Measurements from ENCODE around the gene COL18A1.

COL18A1 gene

GRCh38 chr21:45547545-45547900 is 142.6 kb downstream of the COL18A1 start:
- no peak for DNase-seq (ENCODE audit: low read depth)

GRCh38 chr21:45548711-45549491 is 143.9 kb downstream of the COL18A1 start:
- no peak for DNase-seq (ENCODE audit: low read depth)

GRCh38 chr21:45549626-45550463 is 144.9 kb downstream of the COL18A1 start:
- DNase-seq (ENCODE audit: low read depth) = no peak

- no peak for DNase-seq (ENCODE audit: low read depth)
These were observed 145.7 kb downstream of the COL18A1 start for GRCh38 chr21:45550522-45551210.

GRCh38 chr21:45551316-45551715 is 146.4 kb downstream of the COL18A1 start:
- peak; percentile 36 for DNase-seq (ENCODE audit: low read depth)

GRCh38 chr21:45551783-45552695 is 147.1 kb downstream of the COL18A1 start:
- DNase-seq (ENCODE audit: low read depth) = no peak

- no peak for DNase-seq (ENCODE audit: low read depth)
These were observed 147.9 kb downstream of the COL18A1 start for GRCh38 chr21:45552696-45553391.

- DNase-seq (ENCODE audit: low read depth) = peak; percentile 68
These were observed 149.7 kb downstream of the COL18A1 start for GRCh38 chr21:45554477-45555175.

GRCh38 chr21:45555251-45555556 is 150.2 kb downstream of the COL18A1 start:
- no peak for DNase-seq (ENCODE audit: low read depth)

GRCh38 chr21:45555557-45556301 is 150.8 kb downstream of the COL18A1 start:
- DNase-seq (ENCODE audit: low read depth) = peak; percentile 26

- DNase-seq (ENCODE audit: low read depth) = no peak
These were observed 151.3 kb downstream of the COL18A1 start for GRCh38 chr21:45556302-45556644.

GRCh38 chr21:45556645-45557615 is 152.0 kb downstream of the COL18A1 start:
- no peak for DNase-seq (ENCODE audit: low read depth)

- no peak for DNase-seq (ENCODE audit: low read depth)
These were observed 152.7 kb downstream of the COL18A1 start for GRCh38 chr21:45557616-45558043.

GRCh38 chr21:45558044-45558721 is 153.2 kb downstream of the COL18A1 start:
- no peak for DNase-seq (ENCODE audit: low read depth)

- DNase-seq (ENCODE audit: low read depth) = no peak
These were observed 154.5 kb downstream of the COL18A1 start for GRCh38 chr21:45559216-45560105.

- DNase-seq (ENCODE audit: low read depth) = no peak
These were observed 155.4 kb downstream of the COL18A1 start for GRCh38 chr21:45560106-45561021.
